IPS-20b (cell line): ENCODE results near the gene MLNR.

Experiments used
- H3K27ac ChIP-seq: one replicate; pipeline ENCODE4 v1.5.1; 2013; ENCODE audit warnings: low read length
- H3K27me3 ChIP-seq: 2 replicates; pipeline ENCODE4 v1.6.1; 2013; ENCODE audit warnings: mild to moderate bottlenecking, low read length, inconsistent platforms; ENCODE audit not compliant: insufficient read depth
- H3K36me3 ChIP-seq: 2 replicates; pipeline ENCODE4 v1.6.1; 2013; ENCODE audit warnings: low read depth, mild to moderate bottlenecking, inconsistent platforms, low read length, moderate library complexity; ENCODE audit not compliant: insufficient read depth
- H3K4me1 ChIP-seq: 2 replicates; pipeline ENCODE4 v1.6.1; 2013; ENCODE audit warnings: mild to moderate bottlenecking, control low read depth, inconsistent platforms, low read length, moderate library complexity; ENCODE audit not compliant: insufficient read depth
- H3K4me3 ChIP-seq: 2 replicates; pipeline ENCODE4 v1.5.1; 2013; ENCODE audit warnings: mild to moderate bottlenecking, low read length, inconsistent platforms
- H3K9ac ChIP-seq: 2 replicates; pipeline ENCODE4 v1.6.1; 2013; ENCODE audit warnings: low read depth, mild to moderate bottlenecking, inconsistent platforms, low read length, moderate library complexity
- H3K9me3 ChIP-seq: 2 replicates; pipeline ENCODE4 v1.6.1; 2013; ENCODE audit warnings: mild to moderate bottlenecking, low read depth, low read length, inconsistent platforms; ENCODE audit not compliant: insufficient read depth

Gene MLNR

GRCh38 chr13:49254007-49254406, 33.9 kb downstream of the MLNR start:
- H3K36me3 ChIP-seq = peaks cover 10% of the 10 kb centered on the region; the same call in 1 of the 2 replicates
- no peaks in the 10 kb centered on the region for H3K9me3 ChIP-seq
- H3K27ac ChIP-seq = no peak overlapping the region
- no peaks in the 10 kb centered on the region for H3K27me3 ChIP-seq
- no peak overlapping the region for H3K4me3 ChIP-seq
- peaks cover 2% of the 10 kb centered on the region; the same call in 1 of the 2 replicates for H3K4me1 ChIP-seq
- H3K9ac ChIP-seq = no peak overlapping the region

GRCh38 chr13:49256841-49257240, 36.7 kb downstream of the MLNR start:
- Histone ChIP-seq H3K27ac (no peak overlapping the region), H3K4me3 (no peak overlapping the region), H3K9ac (no peak overlapping the region), H3K36me3 (peaks cover 10% of the 10 kb centered on the region; the same call in 1 of the 2 replicates), H3K4me1 (no peaks in the 10 kb centered on the region), H3K9me3 (no peaks in the 10 kb centered on the region), H3K27me3 (no peaks in the 10 kb centered on the region)

GRCh38 chr13:49258089-49258796, 38.1 kb downstream of the MLNR start:
- Histone ChIP-seq H3K27me3 (no peaks in the 10 kb centered on the region), H3K4me3 (no peak overlapping the region), H3K36me3 (peaks cover 10% of the 10 kb centered on the region; the same call in 1 of the 2 replicates), H3K9ac (no peak overlapping the region), H3K27ac (no peak overlapping the region), H3K4me1 (peaks cover 1% of the 10 kb centered on the region; the same call in 1 of the 2 replicates), H3K9me3 (no peaks in the 10 kb centered on the region)

- H3K4me3 ChIP-seq = no peak overlapping the region
- H3K4me1 ChIP-seq = peaks cover 9% of the 10 kb centered on the region; the same call in 1 of the 2 replicates
- no peaks in the 10 kb centered on the region for H3K27me3 ChIP-seq
- H3K9me3 ChIP-seq = no peaks in the 10 kb centered on the region
- peaks cover 10% of the 10 kb centered on the region; the same call in 1 of the 2 replicates for H3K36me3 ChIP-seq
- H3K27ac ChIP-seq = no peak overlapping the region
- no peak overlapping the region for H3K9ac ChIP-seq
Measured at GRCh38 chr13:49259586-49259985, 39.4 kb downstream of the MLNR start.

GRCh38 chr13:49262634-49263033, 42.5 kb downstream of the MLNR start:
- no peaks in the 10 kb centered on the region for H3K9me3 ChIP-seq
- H3K4me1 ChIP-seq = peaks cover 9% of the 10 kb centered on the region; the same call in 1 of the 2 replicates
- no peak overlapping the region for H3K9ac ChIP-seq
- no peak overlapping the region for H3K4me3 ChIP-seq
- H3K27ac ChIP-seq = no peak overlapping the region
- H3K27me3 ChIP-seq = no peaks in the 10 kb centered on the region
- no peaks in the 10 kb centered on the region for H3K36me3 ChIP-seq

- Histone ChIP-seq H3K27ac (no peak overlapping the region), H3K4me1 (peaks cover 9% of the 10 kb centered on the region; the same call in 1 of the 2 replicates), H3K36me3 (no peaks in the 10 kb centered on the region), H3K27me3 (no peaks in the 10 kb centered on the region), H3K9ac (no peak overlapping the region), H3K9me3 (no peaks in the 10 kb centered on the region), H3K4me3 (no peak overlapping the region)
Measured at GRCh38 chr13:49265822-49266221, 45.7 kb downstream of the MLNR start.

- no peaks in the 10 kb centered on the region for H3K27me3 ChIP-seq
Measured at GRCh38 chr13:49271264-49271663, 51.1 kb downstream of the MLNR start.

More at GRCh38 chr13:49271264-49271663, 51.1 kb downstream of the MLNR start:
- Histone ChIP-seq H3K9me3 (no peaks in the 10 kb centered on the region), H3K4me1 (no peaks in the 10 kb centered on the region), H3K27ac (no peak overlapping the region), H3K4me3 (no peak overlapping the region), H3K36me3 (no peaks in the 10 kb centered on the region), H3K9ac (no peak overlapping the region)
